Measurements from ENCODE around the gene DGKE.

Gene DGKE

DNA sequence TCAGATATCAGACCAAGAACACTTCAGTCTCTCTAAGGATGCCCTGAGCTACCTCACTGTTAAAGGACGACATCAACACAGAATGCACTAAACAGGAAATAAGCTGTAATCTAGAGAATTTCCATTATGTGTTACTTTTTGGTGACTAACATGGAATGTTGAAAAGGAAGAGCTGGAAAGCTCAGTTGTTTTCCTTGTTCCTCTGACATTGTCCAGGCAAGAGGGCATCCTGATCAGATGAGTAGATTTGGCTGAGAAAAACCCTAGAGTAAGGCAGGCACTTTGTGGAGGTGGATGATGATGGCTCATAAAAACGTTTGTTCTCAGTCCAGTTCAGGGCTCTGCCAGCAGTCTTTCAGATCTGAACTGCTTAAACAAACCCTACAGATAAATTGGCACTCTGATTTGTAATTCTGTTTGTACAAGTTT is 34.0 kb downstream of the DGKE start:
- no peaks in the 10 kb centered on the region for H3K4me1 ChIP-seq (ENCODE audit: insufficient read depth, low read length, poor library complexity, severe bottlenecking)
- no peak for TF ChIP-seq EZH2phosphoT487 (IDR thresholded peaks at IDR 0.05; ENCODE audit: borderline replicate concordance)
- TF ChIP-seq, protein P1, sequence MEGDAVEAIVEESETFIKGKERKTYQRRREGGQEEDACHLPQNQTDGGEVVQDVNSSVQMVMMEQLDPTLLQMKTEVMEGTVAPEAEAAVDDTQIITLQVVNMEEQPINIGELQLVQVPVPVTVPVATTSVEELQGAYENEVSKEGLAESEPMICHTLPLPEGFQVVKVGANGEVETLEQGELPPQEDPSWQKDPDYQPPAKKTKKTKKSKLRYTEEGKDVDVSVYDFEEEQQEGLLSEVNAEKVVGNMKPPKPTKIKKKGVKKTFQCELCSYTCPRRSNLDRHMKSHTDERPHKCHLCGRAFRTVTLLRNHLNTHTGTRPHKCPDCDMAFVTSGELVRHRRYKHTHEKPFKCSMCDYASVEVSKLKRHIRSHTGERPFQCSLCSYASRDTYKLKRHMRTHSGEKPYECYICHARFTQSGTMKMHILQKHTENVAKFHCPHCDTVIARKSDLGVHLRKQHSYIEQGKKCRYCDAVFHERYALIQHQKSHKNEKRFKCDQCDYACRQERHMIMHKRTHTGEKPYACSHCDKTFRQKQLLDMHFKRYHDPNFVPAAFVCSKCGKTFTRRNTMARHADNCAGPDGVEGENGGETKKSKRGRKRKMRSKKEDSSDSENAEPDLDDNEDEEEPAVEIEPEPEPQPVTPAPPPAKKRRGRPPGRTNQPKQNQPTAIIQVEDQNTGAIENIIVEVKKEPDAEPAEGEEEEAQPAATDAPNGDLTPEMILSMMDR (conservative IDR thresholded peaks at IDR 0.05; ENCODE audit: low read length): no peak
- H2AFZ ChIP-seq (ENCODE audit: low read length): no peak overlapping the region
- no peaks in the 10 kb centered on the region for H3K79me2 ChIP-seq (ENCODE audit: insufficient read depth, low read length)
- no peaks in the 10 kb centered on the region for H3K9me2 ChIP-seq (replicated peaks; ENCODE audit: low read depth, low read length)
- no peaks in the 10 kb centered on the region for H3K9me3 ChIP-seq (ENCODE audit: insufficient read depth, low read depth, low read length)
- no peaks in the 10 kb centered on the region for H4K20me1 ChIP-seq (ENCODE audit: insufficient read depth, low read length, poor library complexity, severe bottlenecking)
- no peaks in the 10 kb centered on the region for H3K27me3 ChIP-seq (ENCODE audit: insufficient read depth, low read length, poor library complexity, severe bottlenecking)
- peaks cover 30% of the 10 kb centered on the region; the same call in 1 of the 2 replicates for H3K36me3 ChIP-seq (ENCODE audit: insufficient read depth, low read length)
- H3K4me3 ChIP-seq (ENCODE audit: low read length, poor library complexity, severe bottlenecking): no peak overlapping the region
- H3K9ac ChIP-seq (ENCODE audit: low read depth, low read length, poor library complexity, severe bottlenecking): no peak overlapping the region
- H3F3A ChIP-seq (ENCODE audit: low read depth): no peaks in the 10 kb centered on the region; the same call in 1 of the 2 replicates
- no peak overlapping the region for H3K4me2 ChIP-seq (ENCODE audit: low read depth, low read length, poor library complexity, severe bottlenecking)

DNA sequence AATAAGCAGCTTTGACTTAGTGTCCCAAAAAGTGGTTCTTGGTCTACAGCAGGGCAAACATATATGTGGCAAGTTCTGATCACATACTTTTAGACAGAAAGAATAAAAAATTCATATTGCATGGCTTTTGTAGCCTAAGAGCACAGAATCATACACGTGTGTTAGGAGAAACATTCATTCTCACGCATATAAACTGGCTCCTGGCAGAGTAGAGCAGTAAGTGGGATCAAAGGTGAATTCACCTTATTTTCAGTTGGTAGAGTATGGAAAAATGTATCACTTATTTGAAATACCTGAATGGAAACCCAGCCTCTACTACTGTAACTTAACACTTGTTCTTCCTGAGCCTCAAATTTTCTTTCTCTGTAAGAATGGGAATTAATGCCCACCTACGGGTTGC is 34.8 kb downstream of the DGKE start:
- Histone ChIP-seq H3K36me3 (ENCODE audit: insufficient read depth, low read length) (peaks cover 24% of the 10 kb centered on the region; the same call in 1 of the 2 replicates), H3K4me3 (ENCODE audit: low read length, poor library complexity, severe bottlenecking) (no peak overlapping the region), H3K79me2 (ENCODE audit: insufficient read depth, low read length) (no peaks in the 10 kb centered on the region), H3K9me2 (replicated peaks; ENCODE audit: low read depth, low read length) (no peaks in the 10 kb centered on the region), H3K9ac (ENCODE audit: low read depth, low read length, poor library complexity, severe bottlenecking) (no peak overlapping the region), H2AFZ (ENCODE audit: low read length) (no peak overlapping the region), H3K27me3 (ENCODE audit: insufficient read depth, low read length, poor library complexity, severe bottlenecking) (no peaks in the 10 kb centered on the region), H4K20me1 (ENCODE audit: insufficient read depth, low read length, poor library complexity, severe bottlenecking) (no peaks in the 10 kb centered on the region), H3F3A (ENCODE audit: low read depth) (no peaks in the 10 kb centered on the region), H3K4me1 (ENCODE audit: insufficient read depth, low read length, poor library complexity, severe bottlenecking) (no peaks in the 10 kb centered on the region), H3K4me2 (ENCODE audit: low read depth, low read length, poor library complexity, severe bottlenecking) (no peak overlapping the region), H3K9me3 (ENCODE audit: insufficient read depth, low read depth, low read length) (no peaks in the 10 kb centered on the region)
- TF ChIP-seq EZH2phosphoT487 (IDR thresholded peaks at IDR 0.05; ENCODE audit: borderline replicate concordance): no peak
- TF ChIP-seq, protein P1 (conservative IDR thresholded peaks at IDR 0.05; ENCODE audit: low read length): no peak

DNA sequence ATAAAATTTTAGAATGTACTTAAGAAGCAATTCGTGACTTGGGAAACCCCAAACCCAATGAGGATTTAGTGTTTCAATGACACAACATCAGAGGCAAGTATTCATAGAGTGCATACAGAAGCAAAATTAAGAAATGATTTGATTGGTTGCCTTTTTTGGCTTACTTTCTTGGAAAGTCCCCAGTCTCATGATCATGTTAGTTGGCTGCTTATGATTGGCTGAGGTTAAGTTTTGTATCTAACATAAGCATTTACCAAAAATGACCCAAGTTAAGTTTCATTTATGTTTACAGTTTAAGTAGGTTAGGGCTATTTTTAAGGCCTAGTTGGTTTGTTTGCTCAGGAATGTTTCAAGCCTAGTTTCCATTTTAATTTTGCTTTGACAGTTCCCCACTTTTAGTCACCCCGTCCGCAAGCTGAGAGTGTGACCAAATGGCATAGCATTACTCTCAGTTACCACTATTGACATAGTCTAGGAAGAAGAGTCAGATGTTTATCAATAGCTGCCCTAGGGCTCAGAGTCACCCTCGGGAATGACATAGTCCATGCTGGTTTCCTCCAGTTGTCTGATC is 36.2 kb downstream of the DGKE start:
- Histone ChIP-seq H2AFZ (ENCODE audit: low read length) (no peak overlapping the region), H3K9me2 (replicated peaks; ENCODE audit: low read depth, low read length) (no peaks in the 10 kb centered on the region), H4K20me1 (ENCODE audit: insufficient read depth, low read length, poor library complexity, severe bottlenecking) (no peaks in the 10 kb centered on the region), H3K4me3 (ENCODE audit: low read length, poor library complexity, severe bottlenecking) (no peak overlapping the region), H3K27me3 (ENCODE audit: insufficient read depth, low read length, poor library complexity, severe bottlenecking) (no peaks in the 10 kb centered on the region), H3F3A (ENCODE audit: low read depth) (no peaks in the 10 kb centered on the region), H3K79me2 (ENCODE audit: insufficient read depth, low read length) (no peaks in the 10 kb centered on the region), H3K9me3 (ENCODE audit: insufficient read depth, low read depth, low read length) (no peaks in the 10 kb centered on the region), H3K9ac (ENCODE audit: low read depth, low read length, poor library complexity, severe bottlenecking) (no peak overlapping the region), H3K4me1 (ENCODE audit: insufficient read depth, low read length, poor library complexity, severe bottlenecking) (no peaks in the 10 kb centered on the region), H3K4me2 (ENCODE audit: low read depth, low read length, poor library complexity, severe bottlenecking) (no peak overlapping the region), H3K36me3 (ENCODE audit: insufficient read depth, low read length) (peaks cover 11% of the 10 kb centered on the region; the same call in 1 of the 2 replicates)
- TF ChIP-seq, protein P1 (conservative IDR thresholded peaks at IDR 0.05; ENCODE audit: low read length): no peak
- TF ChIP-seq EZH2phosphoT487 (IDR thresholded peaks at IDR 0.05; ENCODE audit: borderline replicate concordance): no peak

Data from Loucy (cell line).